NCI-H446 (cell line): ENCODE results near the gene SNTG2.
"Not testable (repeated sequence)": the region's sequence is repeated elsewhere in the genome, so short reads cannot be mapped to it uniquely, and the experiment has no call there.

Experiments
- DNase-seq, 2 experiments: peaks; one replicate each; lab custom pipeline; 2025; lab: John Stamatoyannopoulos, UW

Gene SNTG2

GRCh38 chr2:1192121-1192520 lies 241.5 kb downstream of the SNTG2 start:
- no peak for DNase-seq

GRCh38 chr2:1193801-1194200 lies 243.2 kb downstream of the SNTG2 start:
- DNase-seq = no peak

- DNase-seq = no peak
Measured at GRCh38 chr2:1203772-1204171, 253.1 kb downstream of the SNTG2 start.

GRCh38 chr2:1205853-1206252 lies 255.2 kb downstream of the SNTG2 start:
- no peak for DNase-seq

GRCh38 chr2:1207962-1208510 lies 257.4 kb downstream of the SNTG2 start:
- DNase-seq = no peak

- DNase-seq = no peak
Measured at GRCh38 chr2:1208522-1208921, 257.9 kb downstream of the SNTG2 start.

GRCh38 chr2:1209246-1209645 lies 258.6 kb downstream of the SNTG2 start:
- no peak for DNase-seq

GRCh38 chr2:1209761-1210160 lies 259.1 kb downstream of the SNTG2 start:
- no peak for DNase-seq

- DNase-seq = no peak
Measured at GRCh38 chr2:1210352-1210751, 259.7 kb downstream of the SNTG2 start.

- no peak for DNase-seq
Measured at GRCh38 chr2:1219901-1220573, 269.4 kb downstream of the SNTG2 start.

- no peak for DNase-seq
Measured at GRCh38 chr2:1222056-1222455, 271.4 kb downstream of the SNTG2 start.

GRCh38 chr2:1223791-1224190 lies 273.1 kb downstream of the SNTG2 start:
- DNase-seq = no peak

- no peak for DNase-seq
Measured at GRCh38 chr2:1224901-1225300, 274.3 kb downstream of the SNTG2 start.

- no peak for DNase-seq
Measured at GRCh38 chr2:1226766-1227165, 276.1 kb downstream of the SNTG2 start.

- no peak for DNase-seq
Measured at GRCh38 chr2:1227274-1227900, 276.7 kb downstream of the SNTG2 start.

- DNase-seq = not testable (repeated sequence)
Measured at GRCh38 chr2:1229596-1229995, 278.9 kb downstream of the SNTG2 start.

- no peak for DNase-seq
Measured at GRCh38 chr2:1230155-1230893, 279.7 kb downstream of the SNTG2 start.

GRCh38 chr2:1231466-1232063 lies 280.9 kb downstream of the SNTG2 start:
- DNase-seq = no peak

GRCh38 chr2:1233281-1233680 lies 282.6 kb downstream of the SNTG2 start:
- DNase-seq = no peak

- DNase-seq = no peak
Measured at GRCh38 chr2:1234731-1235308, 284.2 kb downstream of the SNTG2 start.

GRCh38 chr2:1235806-1236205 lies 285.2 kb downstream of the SNTG2 start:
- DNase-seq = no peak

GRCh38 chr2:1236606-1237005 lies 286.0 kb downstream of the SNTG2 start:
- DNase-seq = no peak
